ENCODE measurements around the gene KDM2A.
"Not testable (repeated sequence)": the region's sequence is repeated elsewhere in the genome, so short reads cannot be mapped to it uniquely, and the experiment has no call there.

Gene KDM2A

DNA sequence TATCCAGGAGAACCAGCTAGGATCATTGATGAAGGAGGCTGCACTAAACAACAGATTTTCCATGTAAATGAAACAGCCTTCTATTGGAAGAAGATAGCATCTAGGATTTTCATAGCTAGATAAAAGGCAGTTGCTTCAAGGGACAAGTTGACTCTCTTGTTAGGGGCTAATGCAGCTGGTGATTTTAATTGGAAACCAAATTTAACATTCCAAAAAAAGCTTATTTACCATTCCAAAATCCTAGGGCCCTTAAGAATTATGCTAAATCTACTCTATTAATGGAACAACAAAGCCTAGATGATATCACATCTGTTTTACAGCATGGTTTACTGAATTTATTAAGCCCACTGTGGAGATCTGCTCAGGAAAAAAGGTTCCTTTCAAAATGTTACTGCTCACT is 80.7 kb downstream of the KDM2A start:
- DNase-seq (ENCODE audit: low read depth, low spot score): no peak
- in situ Hi-C loops (cut with HindIII; ENCODE audit: low sequenced_read_pairs): no loop called here
- no peak overlapping the region for H3K4me3 ChIP-seq (ENCODE audit: low read depth, low read length)
- TF ChIP-seq, protein P1, sequence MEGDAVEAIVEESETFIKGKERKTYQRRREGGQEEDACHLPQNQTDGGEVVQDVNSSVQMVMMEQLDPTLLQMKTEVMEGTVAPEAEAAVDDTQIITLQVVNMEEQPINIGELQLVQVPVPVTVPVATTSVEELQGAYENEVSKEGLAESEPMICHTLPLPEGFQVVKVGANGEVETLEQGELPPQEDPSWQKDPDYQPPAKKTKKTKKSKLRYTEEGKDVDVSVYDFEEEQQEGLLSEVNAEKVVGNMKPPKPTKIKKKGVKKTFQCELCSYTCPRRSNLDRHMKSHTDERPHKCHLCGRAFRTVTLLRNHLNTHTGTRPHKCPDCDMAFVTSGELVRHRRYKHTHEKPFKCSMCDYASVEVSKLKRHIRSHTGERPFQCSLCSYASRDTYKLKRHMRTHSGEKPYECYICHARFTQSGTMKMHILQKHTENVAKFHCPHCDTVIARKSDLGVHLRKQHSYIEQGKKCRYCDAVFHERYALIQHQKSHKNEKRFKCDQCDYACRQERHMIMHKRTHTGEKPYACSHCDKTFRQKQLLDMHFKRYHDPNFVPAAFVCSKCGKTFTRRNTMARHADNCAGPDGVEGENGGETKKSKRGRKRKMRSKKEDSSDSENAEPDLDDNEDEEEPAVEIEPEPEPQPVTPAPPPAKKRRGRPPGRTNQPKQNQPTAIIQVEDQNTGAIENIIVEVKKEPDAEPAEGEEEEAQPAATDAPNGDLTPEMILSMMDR (IDR thresholded peaks at IDR 0.05; ENCODE audit: low read depth, low read length): no peak

DNA sequence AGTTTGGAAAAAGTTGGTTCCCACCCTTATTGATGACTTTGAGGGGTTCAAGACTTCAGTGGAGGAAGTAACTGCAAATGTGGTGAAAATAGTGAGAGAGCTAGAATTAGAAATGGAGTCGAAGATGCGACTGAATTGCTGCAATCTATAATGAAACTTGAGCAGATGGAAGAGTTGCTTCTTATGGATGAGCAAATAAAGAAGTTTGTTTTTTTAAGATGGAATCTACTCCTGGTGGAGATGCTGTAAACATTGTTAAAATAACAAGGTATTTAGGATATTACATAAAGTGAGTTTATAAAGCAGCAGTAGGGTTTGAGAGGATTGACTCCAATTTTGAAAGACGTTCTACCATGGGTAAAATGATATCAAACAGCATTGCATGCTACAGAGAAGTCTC is 83.0 kb downstream of the KDM2A start:
- no peak overlapping the region for H3K4me3 ChIP-seq (ENCODE audit: low read depth, low read length)
- in situ Hi-C loops (cut with HindIII; ENCODE audit: low sequenced_read_pairs): no loop called here
- TF ChIP-seq, protein P1 (IDR thresholded peaks at IDR 0.05; ENCODE audit: low read depth, low read length): no peak
- DNase-seq (ENCODE audit: low read depth, low spot score): no peak

DNA sequence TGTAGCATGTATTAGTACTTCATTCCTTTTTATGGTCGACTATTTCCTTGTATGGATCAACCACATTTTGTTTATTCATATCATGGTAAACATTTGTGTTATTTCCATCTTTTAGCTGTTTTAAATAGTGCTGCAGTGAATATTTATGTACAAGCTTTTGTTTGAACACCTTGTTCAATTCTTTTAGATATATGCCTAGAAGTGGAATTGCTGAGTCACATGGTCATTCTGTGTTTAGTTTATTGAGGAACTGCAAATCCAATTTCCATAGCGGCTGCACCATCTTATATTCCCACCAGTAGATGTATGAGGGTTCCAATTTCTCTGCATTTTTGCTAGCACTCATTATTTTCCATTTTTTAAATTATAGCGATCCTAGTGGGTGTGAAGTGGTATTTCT is 85.8 kb downstream of the KDM2A start:
- in situ Hi-C loops (cut with HindIII; ENCODE audit: low sequenced_read_pairs): no loop called here
- DNase-seq (ENCODE audit: low read depth, low spot score): no peak
- no peak overlapping the region for H3K4me3 ChIP-seq (ENCODE audit: low read depth, low read length)
- TF ChIP-seq, protein P1 (IDR thresholded peaks at IDR 0.05; ENCODE audit: low read depth, low read length): no peak

DNA sequence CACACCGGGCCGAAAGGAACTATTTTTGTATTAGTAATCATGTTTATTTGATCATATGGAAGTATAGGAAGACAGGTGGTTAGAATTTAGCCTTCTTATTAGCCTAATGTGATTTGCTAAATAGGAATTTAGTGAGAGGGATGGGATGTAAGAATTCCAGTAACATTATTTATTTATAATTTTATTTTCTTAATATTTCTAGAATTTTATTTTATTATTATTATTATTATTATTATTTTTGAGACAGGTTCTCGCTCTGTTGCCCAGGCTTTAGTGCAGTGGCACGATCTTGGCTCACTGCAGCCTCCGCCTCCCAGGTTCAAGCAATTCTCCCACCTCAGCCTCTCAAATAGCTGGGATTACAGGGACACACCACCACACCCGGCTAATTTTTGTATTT is 90.2 kb downstream of the KDM2A start:
- in situ Hi-C loops (cut with HindIII; ENCODE audit: low sequenced_read_pairs); H3K4me3 ChIP-seq (ENCODE audit: low read depth, low read length); DNase-seq (ENCODE audit: low read depth, low spot score): not testable (repeated sequence)

DNA sequence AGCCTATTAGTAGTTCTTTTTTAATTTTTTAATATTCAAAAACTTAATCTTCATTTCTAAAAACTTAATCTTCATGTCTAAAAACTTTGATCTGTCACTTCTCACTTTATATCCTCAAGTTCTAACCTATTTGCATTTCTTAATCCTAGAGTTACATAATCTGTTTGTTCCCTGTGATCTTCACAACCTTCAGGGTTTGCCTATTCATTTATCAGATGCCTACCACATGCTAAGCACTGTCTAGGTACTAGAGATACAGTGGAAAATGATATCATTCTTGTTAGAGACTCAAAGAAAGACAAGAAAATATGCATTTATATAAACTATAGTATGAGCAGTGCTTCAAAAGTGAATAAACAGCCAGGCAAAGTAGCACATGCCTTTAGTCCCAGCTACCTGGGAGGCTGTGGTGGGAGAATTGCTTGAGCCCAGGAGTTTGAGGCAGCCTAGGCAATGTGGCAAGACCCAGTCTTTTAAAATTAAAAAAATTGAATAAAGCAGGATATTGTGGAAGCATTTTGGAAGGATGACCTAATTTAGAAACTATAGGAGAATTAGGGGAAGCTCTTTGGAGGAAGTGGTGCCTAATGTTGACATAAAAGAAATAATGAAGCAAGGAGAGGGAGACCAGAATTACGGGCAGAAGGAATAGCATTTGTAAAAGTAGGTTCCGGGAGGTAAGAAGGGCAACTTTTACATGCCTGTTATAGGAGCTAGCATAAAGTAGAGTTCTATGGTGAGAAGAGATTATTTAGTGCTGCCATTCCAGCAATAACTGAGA is 92.8 kb downstream of the KDM2A start:
- H3K4me3 ChIP-seq (ENCODE audit: low read depth, low read length): no peak overlapping the region
- TF ChIP-seq, protein P1 (IDR thresholded peaks at IDR 0.05; ENCODE audit: low read depth, low read length): no peak
- in situ Hi-C loops (cut with HindIII; ENCODE audit: low sequenced_read_pairs): no loop called here
- no peak for DNase-seq (ENCODE audit: low read depth, low spot score)

DNA sequence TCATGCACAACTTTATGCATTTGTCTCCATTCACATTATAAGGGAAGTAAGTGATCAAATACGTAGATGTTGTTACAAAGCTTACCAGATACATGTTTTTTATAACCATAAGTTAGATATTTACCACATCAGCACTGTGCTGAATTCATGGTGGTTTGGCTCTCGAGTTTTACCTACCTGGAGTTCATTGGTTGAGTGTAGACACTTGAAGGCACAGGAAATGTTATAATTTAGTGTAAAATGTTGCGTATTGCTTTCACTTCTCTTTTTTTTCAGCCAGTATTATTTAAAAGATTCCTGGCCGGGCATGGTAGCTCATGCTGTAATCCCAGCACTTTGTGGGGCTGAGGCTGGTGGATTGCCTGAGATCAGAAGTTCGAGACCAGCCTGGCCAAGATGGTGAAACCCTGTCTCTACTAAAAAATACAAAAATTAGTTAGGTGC is 94.1 kb downstream of the KDM2A start:
- TF ChIP-seq, protein P1 (IDR thresholded peaks at IDR 0.05; ENCODE audit: low read depth, low read length): no peak
- in situ Hi-C loops (cut with HindIII; ENCODE audit: low sequenced_read_pairs): no loop called here
- H3K4me3 ChIP-seq (ENCODE audit: low read depth, low read length): no peak overlapping the region
- DNase-seq (ENCODE audit: low read depth, low spot score): no peak

DNA sequence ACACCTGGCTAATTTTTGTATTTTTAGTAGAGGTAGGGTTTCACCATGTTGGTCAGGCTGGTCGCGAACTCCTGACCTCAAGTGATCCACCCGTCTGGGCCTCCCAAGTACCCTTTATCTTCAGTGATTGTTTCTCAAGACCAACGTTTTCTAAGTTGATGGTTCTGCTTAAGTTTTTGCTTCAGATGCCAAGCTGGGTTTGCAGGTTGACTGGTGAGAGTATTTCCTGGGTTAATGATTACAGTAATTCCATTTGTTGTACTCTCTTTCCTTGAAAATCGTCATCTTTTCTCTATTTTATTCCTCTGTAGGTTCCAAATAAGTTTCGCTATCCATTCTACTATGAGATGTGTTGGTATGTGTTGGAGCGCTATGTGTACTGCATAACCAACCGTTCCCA is 108.7 kb downstream of the KDM2A start:
- TF ChIP-seq, protein P1 (IDR thresholded peaks at IDR 0.05; ENCODE audit: low read depth, low read length): no peak
- no peak for DNase-seq (ENCODE audit: low read depth, low spot score)
- in situ Hi-C loops (cut with HindIII; ENCODE audit: low sequenced_read_pairs): no loop called here
- no peak overlapping the region for H3K4me3 ChIP-seq (ENCODE audit: low read depth, low read length)
